HCT116 (cell line): ENCODE measurements around the gene CPD. TPM values are rescaled to one million over a fixed set of nuclear protein-coding genes. Genes with fewer than 3 reads are reported as not detected.

ENCODE experiments used
- ATAC-seq: fragments of 200-7000 bp; cut with Tn5 transposase; 2 replicates; pipeline ENCODE4 v1.9.1; 2020; ENCODE audit warnings: mild to moderate bottlenecking, moderate library complexity
- BruUV-seq: library from RNA; stranded (reverse); fragments of 400-500 nt; replicated peaks from 2 replicates; lab custom pipeline; 2021; lab: Mats Ljungman, UMichigan
- CTCF ChIA-PET: fragments of 300-600 bp; sonication (Branson Sonifier 250); formaldehyde crosslinking; loops from one replicate; lab custom pipeline; 2021; ENCODE audit warnings: antibody characterized with exemption; lab: Charles Lee
- POLR2A ChIA-PET: fragments of 300-600, 350-600 bp; sonication (Branson Sonifier 250); formaldehyde crosslinking; loops from one replicate; lab custom pipeline; 2021; ENCODE audit warnings: antibody characterized with exemption; lab: Charles Lee
- RAD21 ChIA-PET, 2 experiments: fragments of 300-600 bp; sonication (Branson Sonifier 250); formaldehyde crosslinking; loops; one replicate each; lab custom pipeline; 2023; ENCODE audit warnings: low total read pairs in 2 of 2; ENCODE audit not compliant: uncharacterized antibody in 2 of 2, unreplicated experiment in 2 of 2, low non-redundant PET in 1 of 2; lab: Charles Lee
- DNase-seq: peaks from one replicate; pipeline ENCODE4 v3.0.0-alpha.2; 2010; ENCODE audit warnings: low read depth, low spot score
- H2AFZ ChIP-seq: fragments of 200-600 bp; shearing (Covaris generic), sonication (generic); 2 replicates; pipeline ENCODE4 v1.6.1; 2017; ENCODE audit warnings: low read depth, mixed run types, mixed read lengths, antibody characterized with exemption, low read length; ENCODE audit not compliant: poor library complexity, severe bottlenecking
- H3K27ac ChIP-seq: 2 replicates; pipeline ENCODE4 v1.5.1; 2012; ENCODE audit warnings: low read depth, low read length
- H3K27me3 ChIP-seq: fragments of 200-600 bp; sonication (generic); 2 replicates; pipeline ENCODE4 v1.6.1; 2016; ENCODE audit warnings: mixed run types, low read length, mixed read lengths; ENCODE audit not compliant: insufficient read depth
- H3K36me3 ChIP-seq, 2 experiments: fragments of 200-500 bp in 1 of 2; fragments of 200-600 bp in 1 of 2; sonication (Bioruptor generic) in 1 of 2; sonication (generic) in 1 of 2; 2 replicates each; pipeline versions ENCODE4 v1.5.1 to v1.6.1; 2014 to 2016; ENCODE audit warnings: low read length in 2 of 2, inconsistent platforms in 1 of 2, mixed read lengths in 1 of 2, mixed run types in 1 of 2; ENCODE audit not compliant: insufficient read depth in 2 of 2, control insufficient read depth in 1 of 2
- H3K4me1 ChIP-seq, 2 experiments: fragments of 200-600 bp in 1 of 2; sonication (generic) in 1 of 2; 2 replicates each; pipeline versions ENCODE4 v1.5.1 to v1.6.1; 2012 to 2017; ENCODE audit warnings: low read length in 2 of 2, inconsistent platforms in 1 of 2, mild to moderate bottlenecking in 1 of 2, mixed read lengths in 1 of 2, mixed run types in 1 of 2, moderate library complexity in 1 of 2; ENCODE audit not compliant: insufficient read depth in 2 of 2, control insufficient read depth in 1 of 2
- H3K4me2 ChIP-seq: fragments of 200-600 bp; sonication (generic); 2 replicates; pipeline ENCODE4 v1.6.1; 2017; ENCODE audit warnings: mixed run types, low read length, mixed read lengths
- H3K4me3 ChIP-seq, 2 experiments: fragments of 200-600 bp in 1 of 2; sonication (generic) in 1 of 2; replicated peaks in 1 of 2; 2 replicates each; pipeline ENCODE4 v1.5.1; 2011 to 2016; ENCODE audit warnings: low read length in 2 of 2, control low read depth in 1 of 2, low read depth in 1 of 2, mild to moderate bottlenecking in 1 of 2, mixed read lengths in 1 of 2, mixed run types in 1 of 2
- H3K79me2 ChIP-seq: fragments of 200-600 bp; sonication (generic); 2 replicates; pipeline ENCODE4 v1.6.1; 2017; ENCODE audit warnings: mild to moderate bottlenecking, mixed run types, low read length, moderate library complexity, mixed read lengths; ENCODE audit not compliant: insufficient read depth
- H3K9ac ChIP-seq: fragments of 200-600 bp; sonication (generic); 2 replicates; pipeline ENCODE4 v1.6.1; 2016; ENCODE audit warnings: low read length, mixed read lengths
- H3K9me2 ChIP-seq: fragments of 200-600 bp; sonication (generic), shearing (Covaris generic); 2 replicates; pipeline ENCODE4 v1.6.1; 2017; ENCODE audit warnings: mixed run types, mild to moderate bottlenecking, moderate library complexity; ENCODE audit not compliant: insufficient read depth
- H3K9me3 ChIP-seq, 2 experiments: fragments of 200-500 bp in 1 of 2; fragments of 200-600 bp in 1 of 2; sonication (Bioruptor generic) in 1 of 2; sonication (generic) in 1 of 2; 2 replicates each; pipeline ENCODE4 v1.6.1; 2014 to 2017; ENCODE audit warnings: low read length in 2 of 2, mixed read lengths in 2 of 2, inconsistent platforms in 1 of 2, low read depth in 1 of 2, mild to moderate bottlenecking in 1 of 2, mixed run types in 1 of 2, moderate library complexity in 1 of 2; ENCODE audit not compliant: control insufficient read depth in 1 of 2, insufficient read depth in 1 of 2
- H4K20me1 ChIP-seq: fragments of 200-600 bp; sonication (generic), shearing (Covaris generic); 2 replicates; pipeline ENCODE4 v1.6.1; 2017; ENCODE audit warnings: mixed run types, mild to moderate bottlenecking, moderate library complexity; ENCODE audit not compliant: insufficient read depth
- CBX3 ChIP-seq: IDR thresholded peaks from 2 replicates; pipeline ENCODE4 v1.6.1; 2012; ENCODE audit warnings: low read depth
- CEBPB ChIP-seq: IDR thresholded peaks from 2 replicates; pipeline ENCODE4 v1.6.1; 2012; ENCODE audit warnings: low read depth
- EGR1 ChIP-seq: IDR thresholded peaks from 2 replicates; pipeline ENCODE4 v1.6.1; 2012; ENCODE audit warnings: low read depth
- ELF1 ChIP-seq: IDR thresholded peaks from 2 replicates; pipeline ENCODE4 v1.6.1; 2012; ENCODE audit warnings: low read depth, borderline replicate concordance
- EZH2phosphoT487 ChIP-seq: fragments of 200-600 bp; IDR thresholded peaks from 2 replicates; pipeline ENCODE4 v1.6.1; 2018; ENCODE audit warnings: antibody characterized with exemption, borderline replicate concordance
- FOSL1 ChIP-seq: IDR thresholded peaks from 2 replicates; pipeline ENCODE4 v1.6.1; 2012; ENCODE audit warnings: low read depth
- JUND ChIP-seq: IDR thresholded peaks from 2 replicates; pipeline ENCODE4 v1.6.1; 2012
- POLR2A ChIP-seq: IDR thresholded peaks from 2 replicates; pipeline ENCODE4 v1.7.0; 2011; ENCODE audit warnings: borderline replicate concordance; ENCODE audit not compliant: insufficient read depth, insufficient read length; ENCODE audit errors: extremely low read depth
- POLR2AphosphoS5 ChIP-seq: IDR thresholded peaks from 2 replicates; pipeline ENCODE4 v1.6.1; 2011; ENCODE audit warnings: mild to moderate bottlenecking, low read depth, low read length, moderate library complexity
- RAD21 ChIP-seq: IDR thresholded peaks from 2 replicates; pipeline ENCODE4 v1.6.1; 2012; ENCODE audit warnings: low read depth, mild to moderate bottlenecking
- SIN3A ChIP-seq: IDR thresholded peaks from 2 replicates; pipeline ENCODE4 v1.6.1; 2012; ENCODE audit warnings: low read depth
- SP1 ChIP-seq: IDR thresholded peaks from 2 replicates; pipeline ENCODE4 v1.6.1; 2012; ENCODE audit warnings: low read depth
- SRF ChIP-seq: IDR thresholded peaks from 2 replicates; pipeline ENCODE4 v1.6.1; 2012; ENCODE audit warnings: low read depth
- YY1 ChIP-seq: IDR thresholded peaks from 2 replicates; pipeline ENCODE4 v1.6.1; 2011; ENCODE audit warnings: low read length, low read depth, moderate library complexity, mild to moderate bottlenecking; ENCODE audit not compliant: insufficient replicate concordance; ENCODE audit errors: extremely low read depth
- ZFX ChIP-seq: fragments of 450-650 bp; IDR thresholded peaks from 2 replicates; pipeline ENCODE4 v1.6.1; 2017
- ZNF274 ChIP-seq: fragments of 200-500 bp; sonication (Bioruptor generic); IDR thresholded peaks from 2 replicates; pipeline ENCODE4 v1.6.1; 2014; ENCODE audit warnings: mild to moderate bottlenecking, low read depth, low read length, inconsistent platforms
- intact Hi-C: fragments of 100-400 bp; cut with micrococcal nuclease; formaldehyde crosslinking; loops from 2 replicates; pipeline ENCODE4 v1.10.0; 2022
- total RNA-seq: library from RNA; stranded (reverse); gene quantifications from one replicate; pipeline ENCODE4 v1.2.1, GENCODE V29; 2021; ENCODE audit not compliant: unreplicated experiment
- TF ChIP-seq, protein P1 (sequence below): IDR thresholded peaks from 2 replicates; pipeline ENCODE4 v1.6.1; 2012
- TF ChIP-seq, protein P2 (sequence below), 3 experiments: fragments of 200-600 bp in 1 of 3; sonication (generic) in 1 of 3; IDR thresholded peaks in 2 of 3; conservative IDR thresholded peaks in 1 of 3; 2 replicates each; pipeline ENCODE4 v1.5.1; 2012 to 2017; ENCODE audit warnings: low read depth in 2 of 3, low read length in 2 of 3, antibody characterized with exemption in 1 of 3, borderline replicate concordance in 1 of 3, control low read depth in 1 of 3, mild to moderate bottlenecking in 1 of 3, mixed read lengths in 1 of 3, mixed run types in 1 of 3, moderate library complexity in 1 of 3; ENCODE audit not compliant: insufficient read depth in 1 of 3
- TF ChIP-seq, protein P3 (sequence below): IDR thresholded peaks from 2 replicates; pipeline ENCODE4 v1.6.1; 2012
- TF ChIP-seq, protein P4 (sequence below): IDR thresholded peaks from 2 replicates; pipeline ENCODE4 v1.6.1; 2012; ENCODE audit warnings: low read depth

Gene CPD
- total RNA-seq, 1 experiment from 2014 or later: 47.2 TPM

DNA sequence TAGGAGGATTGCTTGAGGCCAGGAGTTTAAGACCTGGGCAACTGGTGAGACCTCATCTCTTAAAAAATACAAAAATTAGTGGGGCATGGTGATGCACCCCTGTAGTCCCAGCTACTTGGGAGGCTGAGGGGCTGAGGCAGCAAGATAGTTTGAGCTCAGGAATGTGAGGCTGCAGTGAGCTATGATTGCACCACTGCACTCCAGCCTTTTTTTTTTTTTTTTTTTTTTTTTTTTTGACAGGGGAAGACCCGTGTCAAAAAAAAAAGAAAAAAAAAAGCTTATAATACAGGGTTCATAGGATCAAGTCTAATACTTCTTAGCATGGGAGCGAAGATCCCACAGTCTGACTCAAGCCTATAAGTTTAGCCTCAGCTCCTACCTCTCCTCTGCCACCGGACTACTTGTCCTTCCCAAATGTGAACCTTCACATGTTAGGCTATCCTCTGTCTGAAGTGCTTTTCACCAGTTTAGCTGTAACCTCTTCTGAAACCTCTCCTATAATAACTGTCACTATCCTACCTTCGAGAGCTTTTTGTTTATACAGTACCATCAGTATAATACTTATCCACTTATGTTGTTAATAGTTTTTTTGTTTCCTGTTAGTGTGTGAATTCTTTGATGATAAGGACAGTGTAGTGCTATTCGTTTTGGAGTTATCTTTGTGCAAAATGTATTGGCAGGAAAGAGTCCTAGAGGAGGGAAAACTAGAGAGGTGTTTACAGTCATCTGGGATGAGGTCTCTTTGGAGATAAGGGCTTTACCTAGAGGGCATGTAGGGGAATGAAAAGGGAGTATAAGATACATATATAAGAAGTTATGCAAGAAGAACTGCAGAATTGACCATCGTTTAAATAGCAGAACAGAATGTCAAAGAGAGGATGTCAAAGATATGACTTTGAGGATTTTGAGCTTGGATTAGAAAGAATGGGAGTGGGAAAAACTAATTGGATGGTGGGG lies 15.5 kb downstream of the CPD start:
- H3K9me3 ChIP-seq: no peaks in the 10 kb centered on the region
- no peak overlapping the region for H2AFZ ChIP-seq
- no TSS peak for BruUV-seq
- H3K4me1 ChIP-seq: no peaks in the 10 kb centered on the region
- intact Hi-C loops: no loop called here
- H3K9me2 ChIP-seq: no peaks in the 10 kb centered on the region
- H3K9ac ChIP-seq: no peak overlapping the region
- RAD21 ChIA-PET: interaction anchor here in 1 of 2 experiments (0.7 kb wide), 1 partner anchor 39 kb away, joined by 3 read pairs; no protein-coding TSS in a partner anchor
- peaks cover 4% of the 10 kb centered on the region for H3K79me2 ChIP-seq
- H3K4me2 ChIP-seq: no peak overlapping the region
- no peak for ATAC-seq
- no peak overlapping the region for H3K4me3 ChIP-seq
- DNase-seq: no peak
- H3K27me3 ChIP-seq: no peaks in the 10 kb centered on the region
- no peaks in the 10 kb centered on the region for H4K20me1 ChIP-seq
- no peak overlapping the region for H3K27ac ChIP-seq
- TF ChIP-seq, protein P1, sequence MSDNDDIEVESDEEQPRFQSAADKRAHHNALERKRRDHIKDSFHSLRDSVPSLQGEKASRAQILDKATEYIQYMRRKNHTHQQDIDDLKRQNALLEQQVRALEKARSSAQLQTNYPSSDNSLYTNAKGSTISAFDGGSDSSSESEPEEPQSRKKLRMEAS: no peak
- TF ChIP-seq, protein P2, sequence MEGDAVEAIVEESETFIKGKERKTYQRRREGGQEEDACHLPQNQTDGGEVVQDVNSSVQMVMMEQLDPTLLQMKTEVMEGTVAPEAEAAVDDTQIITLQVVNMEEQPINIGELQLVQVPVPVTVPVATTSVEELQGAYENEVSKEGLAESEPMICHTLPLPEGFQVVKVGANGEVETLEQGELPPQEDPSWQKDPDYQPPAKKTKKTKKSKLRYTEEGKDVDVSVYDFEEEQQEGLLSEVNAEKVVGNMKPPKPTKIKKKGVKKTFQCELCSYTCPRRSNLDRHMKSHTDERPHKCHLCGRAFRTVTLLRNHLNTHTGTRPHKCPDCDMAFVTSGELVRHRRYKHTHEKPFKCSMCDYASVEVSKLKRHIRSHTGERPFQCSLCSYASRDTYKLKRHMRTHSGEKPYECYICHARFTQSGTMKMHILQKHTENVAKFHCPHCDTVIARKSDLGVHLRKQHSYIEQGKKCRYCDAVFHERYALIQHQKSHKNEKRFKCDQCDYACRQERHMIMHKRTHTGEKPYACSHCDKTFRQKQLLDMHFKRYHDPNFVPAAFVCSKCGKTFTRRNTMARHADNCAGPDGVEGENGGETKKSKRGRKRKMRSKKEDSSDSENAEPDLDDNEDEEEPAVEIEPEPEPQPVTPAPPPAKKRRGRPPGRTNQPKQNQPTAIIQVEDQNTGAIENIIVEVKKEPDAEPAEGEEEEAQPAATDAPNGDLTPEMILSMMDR (IDR thresholded peaks at IDR 0.05 in 2 of 3, conservative IDR thresholded peaks at IDR 0.05 in 1 of 3; ENCODE audit: borderline replicate concordance in 1 of 3, insufficient read depth in 1 of 3, low read depth in 2 of 3, low read length in 2 of 3): no peak
- TF ChIP-seq POLR2A (no peak), CBX3 (no peak), ZNF274 (no peak), EZH2phosphoT487 (no peak), FOSL1 (no peak), EGR1 (no peak), POLR2AphosphoS5 (no peak), CEBPB (no peak), JUND (no peak), SP1 (no peak), SRF (no peak), YY1 (no peak), RAD21 (no peak), ELF1 (no peak), ZFX (no peak), SIN3A (no peak)
- TF ChIP-seq, protein P3, sequence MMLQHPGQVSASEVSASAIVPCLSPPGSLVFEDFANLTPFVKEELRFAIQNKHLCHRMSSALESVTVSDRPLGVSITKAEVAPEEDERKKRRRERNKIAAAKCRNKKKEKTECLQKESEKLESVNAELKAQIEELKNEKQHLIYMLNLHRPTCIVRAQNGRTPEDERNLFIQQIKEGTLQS: no peak
- TF ChIP-seq, protein P4, sequence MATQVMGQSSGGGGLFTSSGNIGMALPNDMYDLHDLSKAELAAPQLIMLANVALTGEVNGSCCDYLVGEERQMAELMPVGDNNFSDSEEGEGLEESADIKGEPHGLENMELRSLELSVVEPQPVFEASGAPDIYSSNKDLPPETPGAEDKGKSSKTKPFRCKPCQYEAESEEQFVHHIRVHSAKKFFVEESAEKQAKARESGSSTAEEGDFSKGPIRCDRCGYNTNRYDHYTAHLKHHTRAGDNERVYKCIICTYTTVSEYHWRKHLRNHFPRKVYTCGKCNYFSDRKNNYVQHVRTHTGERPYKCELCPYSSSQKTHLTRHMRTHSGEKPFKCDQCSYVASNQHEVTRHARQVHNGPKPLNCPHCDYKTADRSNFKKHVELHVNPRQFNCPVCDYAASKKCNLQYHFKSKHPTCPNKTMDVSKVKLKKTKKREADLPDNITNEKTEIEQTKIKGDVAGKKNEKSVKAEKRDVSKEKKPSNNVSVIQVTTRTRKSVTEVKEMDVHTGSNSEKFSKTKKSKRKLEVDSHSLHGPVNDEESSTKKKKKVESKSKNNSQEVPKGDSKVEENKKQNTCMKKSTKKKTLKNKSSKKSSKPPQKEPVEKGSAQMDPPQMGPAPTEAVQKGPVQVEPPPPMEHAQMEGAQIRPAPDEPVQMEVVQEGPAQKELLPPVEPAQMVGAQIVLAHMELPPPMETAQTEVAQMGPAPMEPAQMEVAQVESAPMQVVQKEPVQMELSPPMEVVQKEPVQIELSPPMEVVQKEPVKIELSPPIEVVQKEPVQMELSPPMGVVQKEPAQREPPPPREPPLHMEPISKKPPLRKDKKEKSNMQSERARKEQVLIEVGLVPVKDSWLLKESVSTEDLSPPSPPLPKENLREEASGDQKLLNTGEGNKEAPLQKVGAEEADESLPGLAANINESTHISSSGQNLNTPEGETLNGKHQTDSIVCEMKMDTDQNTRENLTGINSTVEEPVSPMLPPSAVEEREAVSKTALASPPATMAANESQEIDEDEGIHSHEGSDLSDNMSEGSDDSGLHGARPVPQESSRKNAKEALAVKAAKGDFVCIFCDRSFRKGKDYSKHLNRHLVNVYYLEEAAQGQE: no peak
- TF ChIP-seq, all 23 proteins: peak for 0
- CTCF ChIA-PET: no interaction called here
- peaks cover 0 to 4% of the 10 kb centered on the region in 2 experiments; a peak in 1 of 4 replicates for H3K36me3 ChIP-seq
- POLR2A ChIA-PET: interaction anchor here (0.6 kb wide), 2 partner anchors 11 to 68 kb away, joined by 4 read pairs; no protein-coding TSS in a partner anchor
